Mesenteric fat pad (tissue), 1 donor: ENCODE results near the gene PGBD5. TPM values are rescaled to one million over a fixed set of nuclear protein-coding genes. Genes with fewer than 3 reads are reported as not detected.

ENCODE experiments used
- DNase-seq: peaks from one replicate; pipeline ENCODE4 v3.0.0-alpha.2; 2020; ENCODE audit warnings: low spot score
- total RNA-seq: library from RNA; stranded (reverse); fragmentation: NEBNext Ultra II Directional; extraction: Animal tissue kit (Norgen Biotek cat#: 25700); gene quantifications from one replicate; pipeline ENCODE4 v1.2.1, GENCODE V29; 2021
- donor health status: DM: yes; HTN: yes; CAD: no.

The PGBD5 gene
- total RNA-seq, 1 donor from 2014 or later: 1.4 TPM

- DNase-seq: no peak
These were observed 48.3 kb downstream of the PGBD5 start for GRCh38 chr1:230377851-230378250.

- DNase-seq: no peak
These were observed 48.8 kb downstream of the PGBD5 start for GRCh38 chr1:230377324-230377723.

- DNase-seq: no peak
These were observed 49.8 kb downstream of the PGBD5 start for GRCh38 chr1:230376296-230376695.

- no peak for DNase-seq
These were observed 50.4 kb downstream of the PGBD5 start for GRCh38 chr1:230375780-230376179.

- no peak for DNase-seq
These were observed 51.0 kb downstream of the PGBD5 start for GRCh38 chr1:230375147-230375546.

GRCh38 chr1:230371923-230372703 lies 54.0 kb downstream of the PGBD5 start:
- DNase-seq: no peak

GRCh38 chr1:230370109-230370508 lies 56.0 kb downstream of the PGBD5 start:
- DNase-seq: no peak

- DNase-seq: no peak
These were observed 57.3 kb downstream of the PGBD5 start for GRCh38 chr1:230368871-230369270.

- no peak for DNase-seq
These were observed 57.8 kb downstream of the PGBD5 start for GRCh38 chr1:230368363-230368762.

- no peak for DNase-seq
These were observed 59.6 kb downstream of the PGBD5 start for GRCh38 chr1:230366504-230366915.

GRCh38 chr1:230365723-230366307 lies 60.3 kb downstream of the PGBD5 start:
- DNase-seq: no peak

- DNase-seq: no peak
These were observed 63.2 kb downstream of the PGBD5 start for GRCh38 chr1:230362949-230363348.

GRCh38 chr1:230361941-230362340 lies 64.2 kb downstream of the PGBD5 start:
- DNase-seq: no peak

GRCh38 chr1:230359992-230360668 lies 66.0 kb downstream of the PGBD5 start:
- DNase-seq: no peak

- DNase-seq: no peak
These were observed 69.0 kb downstream of the PGBD5 start for GRCh38 chr1:230356869-230357794.

- DNase-seq: no peak
These were observed 69.9 kb downstream of the PGBD5 start for GRCh38 chr1:230356190-230356589.

GRCh38 chr1:230355594-230355993 lies 70.5 kb downstream of the PGBD5 start:
- no peak for DNase-seq

GRCh38 chr1:230355128-230355527 lies 71.0 kb downstream of the PGBD5 start:
- DNase-seq: no peak

- no peak for DNase-seq
These were observed 72.1 kb downstream of the PGBD5 start for GRCh38 chr1:230354005-230354404.

- DNase-seq: no peak
These were observed 73.6 kb downstream of the PGBD5 start for GRCh38 chr1:230352537-230352936.

GRCh38 chr1:230351983-230352382 lies 74.1 kb downstream of the PGBD5 start:
- no peak for DNase-seq
